Panc1 (cell line): ENCODE results near the gene SWI5. TPM values are rescaled to one million over a fixed set of nuclear protein-coding genes. Genes with fewer than 3 reads are reported as not detected.

Experiments used
- ATAC-seq: fragments of 200-7000 bp; cut with Tn5 transposase; 2 replicates; pipeline ENCODE4 v1.9.1; 2020; ENCODE audit warnings: mild to moderate bottlenecking, moderate library complexity
- BruUV-seq: library from RNA; stranded (reverse); fragments of 400-500 nt; replicated peaks from 2 replicates; lab custom pipeline; 2021; lab: Mats Ljungman, UMichigan
- CTCF ChIA-PET: fragments of 300-600 bp; sonication (Branson Sonifier 250); formaldehyde crosslinking; loops from one replicate; lab custom pipeline; 2022; ENCODE audit warnings: antibody characterized with exemption; lab: Charles Lee
- POLR2A ChIA-PET: fragments of 300-600 bp; sonication (Branson Sonifier 250); formaldehyde crosslinking; loops from one replicate; lab custom pipeline; 2022; ENCODE audit warnings: antibody characterized with exemption; lab: Charles Lee
- DNase-seq: peaks from one replicate; pipeline ENCODE4 v3.0.0-alpha.2; 2010; ENCODE audit warnings: low read depth, low spot score
- H3K27ac ChIP-seq: 2 replicates; pipeline ENCODE4 v1.5.1; 2011; ENCODE audit warnings: mild to moderate bottlenecking, low read length, inconsistent platforms
- H3K27me3 ChIP-seq: fragments of 200-500 bp; sonication (Bioruptor generic); 2 replicates; pipeline ENCODE4 v1.6.0; 2014; ENCODE audit warnings: low read length, inconsistent platforms; ENCODE audit not compliant: control insufficient read depth, insufficient read depth
- H3K36me3 ChIP-seq: fragments of 200-500 bp; sonication (Bioruptor generic); 2 replicates; pipeline ENCODE4 v1.5.1; 2014; ENCODE audit warnings: inconsistent platforms, mild to moderate bottlenecking, low read length, moderate library complexity; ENCODE audit not compliant: control insufficient read depth, insufficient read depth
- H3K4me1 ChIP-seq: 2 replicates; pipeline ENCODE4 v1.5.1; 2011; ENCODE audit warnings: inconsistent platforms, mild to moderate bottlenecking, low read length, moderate library complexity; ENCODE audit not compliant: control insufficient read depth, insufficient read depth
- H3K4me3 ChIP-seq, 2 experiments: 2 replicates each; pipeline ENCODE4 v1.5.1; 2011 to 2012; ENCODE audit warnings: low read depth in 2 of 2, low read length in 2 of 2, mild to moderate bottlenecking in 2 of 2, inconsistent platforms in 1 of 2, moderate library complexity in 1 of 2
- H3K9me3 ChIP-seq: fragments of 200-500 bp; sonication (Bioruptor generic); 2 replicates; pipeline ENCODE4 v1.5.1; 2014; ENCODE audit warnings: low read depth, mild to moderate bottlenecking, inconsistent platforms, low read length, moderate library complexity; ENCODE audit not compliant: control insufficient read depth, insufficient read depth
- POLR2AphosphoS5 ChIP-seq: IDR thresholded peaks from 2 replicates; pipeline ENCODE4 v1.6.1; 2012; ENCODE audit warnings: mild to moderate bottlenecking, low read depth, low read length, moderate library complexity
- SIN3A ChIP-seq: IDR thresholded peaks from 2 replicates; pipeline ENCODE4 v1.6.1; 2012; ENCODE audit warnings: low read depth, mild to moderate bottlenecking, low read length, moderate library complexity, borderline replicate concordance; ENCODE audit not compliant: insufficient read depth
- TCF7L2 ChIP-seq: IDR thresholded peaks from 2 replicates; pipeline ENCODE4 v1.6.1; 2011; ENCODE audit warnings: mild to moderate bottlenecking, low read depth, low read length, inconsistent platforms
- in situ Hi-C: cut with HindIII; loops from 2 replicates; pipeline ENCODE4 v1.10.0; 2016; ENCODE audit warnings: low sequenced_read_pairs, low pct_unique_long_range_greater_than_20kb
- intact Hi-C: fragments of 100-400 bp; cut with micrococcal nuclease; formaldehyde crosslinking; loops from one replicate; pipeline ENCODE4 v1.10.0; 2022; ENCODE audit not compliant: unreplicated experiment
- total RNA-seq: library from RNA; stranded (reverse); gene quantifications from one replicate; pipeline ENCODE4 v1.2.1, GENCODE V29; 2021; ENCODE audit not compliant: unreplicated experiment
- TF ChIP-seq, protein P1 (sequence below): fragments of 450-650 bp; IDR thresholded peaks from 2 replicates; pipeline ENCODE4 v1.5.1; 2017; ENCODE audit warnings: mild to moderate bottlenecking
- TF ChIP-seq, protein P2 (sequence below), 2 experiments: IDR thresholded peaks; 2 replicates each; pipeline ENCODE4 v1.6.1; 2011 to 2012; ENCODE audit warnings: low read depth in 2 of 2, control low read depth in 1 of 2, low read length in 1 of 2, mild to moderate bottlenecking in 1 of 2, moderate library complexity in 1 of 2; ENCODE audit not compliant: insufficient read depth in 1 of 2

The SWI5 gene
- total RNA-seq, 1 experiment from 2014 or later, result 28.3 TPM

DNA sequence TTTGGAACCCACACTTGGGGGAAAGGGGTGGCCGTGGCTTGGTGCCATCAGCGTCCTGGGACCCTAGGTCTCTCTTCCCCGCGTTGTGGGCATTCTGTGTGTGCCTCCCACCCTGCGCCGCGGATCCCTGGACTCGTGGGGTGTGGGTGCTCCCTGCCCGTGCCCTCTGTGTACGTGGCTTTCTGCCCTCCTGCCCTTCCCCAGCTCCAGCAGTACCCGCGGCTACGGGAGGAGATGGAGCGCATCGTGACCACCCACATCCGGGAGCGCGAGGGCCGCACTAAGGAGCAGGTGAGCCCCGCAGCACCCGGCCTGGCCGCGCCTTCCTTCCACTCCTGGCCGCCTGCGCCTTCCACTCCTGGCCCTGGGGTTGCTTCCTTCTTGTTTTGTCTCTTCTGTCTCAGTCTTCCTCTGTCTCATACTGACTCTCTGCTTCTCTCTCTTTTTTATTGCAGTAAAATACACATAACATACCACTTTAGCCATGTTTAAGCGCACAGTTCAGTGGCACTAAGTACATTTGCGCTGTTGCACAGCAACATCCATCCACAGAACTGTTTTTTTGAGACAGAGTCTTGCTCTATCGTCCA, 42.2 kb upstream of the SWI5 start:
- no peak for DNase-seq
- POLR2A ChIA-PET, result no interaction called here
- no peak for ATAC-seq
- no peaks in the 10 kb centered on the region for H3K27me3 ChIP-seq
- intact Hi-C loops, result no loop called here
- CTCF ChIA-PET, result no interaction called here
- no peaks in the 10 kb centered on the region for H3K36me3 ChIP-seq
- TF ChIP-seq, protein P1, sequence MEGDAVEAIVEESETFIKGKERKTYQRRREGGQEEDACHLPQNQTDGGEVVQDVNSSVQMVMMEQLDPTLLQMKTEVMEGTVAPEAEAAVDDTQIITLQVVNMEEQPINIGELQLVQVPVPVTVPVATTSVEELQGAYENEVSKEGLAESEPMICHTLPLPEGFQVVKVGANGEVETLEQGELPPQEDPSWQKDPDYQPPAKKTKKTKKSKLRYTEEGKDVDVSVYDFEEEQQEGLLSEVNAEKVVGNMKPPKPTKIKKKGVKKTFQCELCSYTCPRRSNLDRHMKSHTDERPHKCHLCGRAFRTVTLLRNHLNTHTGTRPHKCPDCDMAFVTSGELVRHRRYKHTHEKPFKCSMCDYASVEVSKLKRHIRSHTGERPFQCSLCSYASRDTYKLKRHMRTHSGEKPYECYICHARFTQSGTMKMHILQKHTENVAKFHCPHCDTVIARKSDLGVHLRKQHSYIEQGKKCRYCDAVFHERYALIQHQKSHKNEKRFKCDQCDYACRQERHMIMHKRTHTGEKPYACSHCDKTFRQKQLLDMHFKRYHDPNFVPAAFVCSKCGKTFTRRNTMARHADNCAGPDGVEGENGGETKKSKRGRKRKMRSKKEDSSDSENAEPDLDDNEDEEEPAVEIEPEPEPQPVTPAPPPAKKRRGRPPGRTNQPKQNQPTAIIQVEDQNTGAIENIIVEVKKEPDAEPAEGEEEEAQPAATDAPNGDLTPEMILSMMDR, result no peak
- TF ChIP-seq SIN3A (no peak), POLR2AphosphoS5 (no peak), TCF7L2 (no peak)
- TF ChIP-seq, protein P2, sequence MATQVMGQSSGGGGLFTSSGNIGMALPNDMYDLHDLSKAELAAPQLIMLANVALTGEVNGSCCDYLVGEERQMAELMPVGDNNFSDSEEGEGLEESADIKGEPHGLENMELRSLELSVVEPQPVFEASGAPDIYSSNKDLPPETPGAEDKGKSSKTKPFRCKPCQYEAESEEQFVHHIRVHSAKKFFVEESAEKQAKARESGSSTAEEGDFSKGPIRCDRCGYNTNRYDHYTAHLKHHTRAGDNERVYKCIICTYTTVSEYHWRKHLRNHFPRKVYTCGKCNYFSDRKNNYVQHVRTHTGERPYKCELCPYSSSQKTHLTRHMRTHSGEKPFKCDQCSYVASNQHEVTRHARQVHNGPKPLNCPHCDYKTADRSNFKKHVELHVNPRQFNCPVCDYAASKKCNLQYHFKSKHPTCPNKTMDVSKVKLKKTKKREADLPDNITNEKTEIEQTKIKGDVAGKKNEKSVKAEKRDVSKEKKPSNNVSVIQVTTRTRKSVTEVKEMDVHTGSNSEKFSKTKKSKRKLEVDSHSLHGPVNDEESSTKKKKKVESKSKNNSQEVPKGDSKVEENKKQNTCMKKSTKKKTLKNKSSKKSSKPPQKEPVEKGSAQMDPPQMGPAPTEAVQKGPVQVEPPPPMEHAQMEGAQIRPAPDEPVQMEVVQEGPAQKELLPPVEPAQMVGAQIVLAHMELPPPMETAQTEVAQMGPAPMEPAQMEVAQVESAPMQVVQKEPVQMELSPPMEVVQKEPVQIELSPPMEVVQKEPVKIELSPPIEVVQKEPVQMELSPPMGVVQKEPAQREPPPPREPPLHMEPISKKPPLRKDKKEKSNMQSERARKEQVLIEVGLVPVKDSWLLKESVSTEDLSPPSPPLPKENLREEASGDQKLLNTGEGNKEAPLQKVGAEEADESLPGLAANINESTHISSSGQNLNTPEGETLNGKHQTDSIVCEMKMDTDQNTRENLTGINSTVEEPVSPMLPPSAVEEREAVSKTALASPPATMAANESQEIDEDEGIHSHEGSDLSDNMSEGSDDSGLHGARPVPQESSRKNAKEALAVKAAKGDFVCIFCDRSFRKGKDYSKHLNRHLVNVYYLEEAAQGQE (IDR thresholded peaks at IDR 0.05; ENCODE audit: insufficient read depth in 1 of 2, low read depth in 2 of 2, low read length in 1 of 2), result no peak
- H3K9me3 ChIP-seq, result no peaks in the 10 kb centered on the region
- BruUV-seq, result no TSS peak
- no peaks in the 10 kb centered on the region for H3K4me1 ChIP-seq
- no peak overlapping the region for H3K27ac ChIP-seq
- in situ Hi-C loops, result no loop called here
- H3K4me3 ChIP-seq, result no peak overlapping the region

DNA sequence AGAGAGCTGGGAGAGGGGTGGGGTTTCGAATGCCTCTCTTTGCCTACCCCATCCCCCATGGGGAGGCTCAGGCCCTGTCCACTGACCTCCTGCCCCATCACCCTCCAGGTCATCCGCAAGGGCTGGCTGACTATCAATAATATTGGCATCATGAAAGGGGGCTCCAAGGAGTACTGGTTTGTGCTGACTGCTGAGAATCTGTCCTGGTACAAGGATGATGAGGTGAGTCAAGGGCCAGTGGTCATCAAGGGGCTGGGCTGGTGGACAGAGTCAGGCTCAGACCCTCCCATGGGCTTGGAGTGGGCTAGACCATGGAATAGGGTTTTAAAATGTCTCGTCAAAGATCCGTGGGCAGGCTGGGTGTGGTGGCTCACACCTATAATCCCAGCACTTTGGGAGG, 34.0 kb upstream of the SWI5 start:
- Histone ChIP-seq H3K27me3 (no peaks in the 10 kb centered on the region), H3K9me3 (no peaks in the 10 kb centered on the region), H3K4me1 (no peaks in the 10 kb centered on the region), H3K27ac (no peak overlapping the region), H3K4me3 (no peak overlapping the region), H3K36me3 (no peaks in the 10 kb centered on the region)
- ATAC-seq, result no peak
- no peak for DNase-seq
- TF ChIP-seq TCF7L2 (no peak), POLR2AphosphoS5 (no peak), SIN3A (no peak)
- TF ChIP-seq, protein P2 (IDR thresholded peaks at IDR 0.05; ENCODE audit: insufficient read depth in 1 of 2, low read depth in 2 of 2, low read length in 1 of 2), result no peak
- TF ChIP-seq, protein P1, result no peak
- ChIA-PET CTCF (no interaction called here), POLR2A (no interaction called here)
- intact Hi-C loops (no loop called here), in situ Hi-C loops (no loop called here)
- no TSS peak for BruUV-seq
